Ectodermal cell (in vitro differentiated cells): ENCODE measurements around the gene ZFAND5.

Experiments used
- H3K27ac ChIP-seq: 2 replicates; pipeline ENCODE4 v1.7.0; 2013; ENCODE audit warnings: mild to moderate bottlenecking, low read depth, low read length; ENCODE audit not compliant: insufficient read depth, poor library complexity, severe bottlenecking
- H3K27me3 ChIP-seq: 2 replicates; pipeline ENCODE4 v1.7.0; 2013; ENCODE audit warnings: mild to moderate bottlenecking, low read length; ENCODE audit not compliant: insufficient read depth, control insufficient read depth, poor library complexity, severe bottlenecking
- H3K36me3 ChIP-seq: one replicate; pipeline ENCODE4 v1.7.0; 2013; ENCODE audit warnings: low read length; ENCODE audit not compliant: control insufficient read depth, insufficient read depth
- H3K4me1 ChIP-seq: one replicate; pipeline ENCODE4 v1.7.0; 2013; ENCODE audit warnings: low read length; ENCODE audit not compliant: control insufficient read depth, insufficient read depth
- H3K4me3 ChIP-seq: 2 replicates; pipeline ENCODE4 v1.7.0; 2013; ENCODE audit warnings: low read depth, low read length, control low read depth; ENCODE audit not compliant: insufficient read depth
- H3K9me3 ChIP-seq: 2 replicates; pipeline ENCODE4 v1.7.0; 2013; ENCODE audit warnings: mild to moderate bottlenecking, low read length, moderate library complexity; ENCODE audit not compliant: control insufficient read depth
- WGBS, 2 experiments: methylation state at CpG; one replicate each; pipeline ENCODE4 v1.1.7; 2013; ENCODE audit warnings: missing lambda C conversion rate in 2 of 2; 5-methylcytosine and 5-hydroxymethylcytosine counted together

Gene ZFAND5

GRCh38 chr9:72309364-72310133 is 55.5 kb downstream of the ZFAND5 start:
- Histone ChIP-seq H3K27me3 (no peaks in the 10 kb centered on the region), H3K4me3 (no peak overlapping the region), H3K9me3 (no peaks in the 10 kb centered on the region), H3K27ac (no peak overlapping the region), H3K4me1 (peaks cover 8% of the 10 kb centered on the region), H3K36me3 (no peaks in the 10 kb centered on the region)
- WGBS, 2 experiments = 91 to 93% methylated on average over 2 of the region's 4 CpGs

- WGBS, 2 experiments = 76 to 79% methylated on average over 1 of the region's 1 CpG
- Histone ChIP-seq H3K4me1 (peaks cover 6% of the 10 kb centered on the region), H3K4me3 (no peak overlapping the region), H3K36me3 (no peaks in the 10 kb centered on the region), H3K9me3 (no peaks in the 10 kb centered on the region), H3K27me3 (no peaks in the 10 kb centered on the region), H3K27ac (no peak overlapping the region)
Measured at GRCh38 chr9:72306761-72307160, 58.2 kb downstream of the ZFAND5 start.

DNA sequence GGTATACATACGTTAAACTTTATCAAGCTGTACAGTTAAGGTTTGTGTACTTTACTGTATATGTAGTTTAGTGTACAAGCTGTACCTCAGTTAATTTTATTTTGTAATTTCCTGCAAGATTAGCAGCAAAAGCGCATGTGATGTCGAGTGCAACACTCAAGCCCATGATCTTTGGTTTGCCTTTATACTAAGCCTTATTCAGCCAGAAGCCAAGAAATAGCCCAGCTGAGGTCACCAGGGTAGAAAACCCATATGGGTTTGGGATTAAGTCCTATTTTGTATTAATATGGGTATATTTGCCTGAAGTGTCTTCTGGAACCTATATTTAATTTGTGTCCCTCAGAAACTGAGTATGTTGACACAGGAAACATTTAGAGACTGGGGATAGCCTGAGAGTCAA is 59.3 kb downstream of the ZFAND5 start:
- WGBS, 2 experiments = 97 to 98% methylated on average over 3 of the region's 3 CpGs

GRCh38 chr9:72305102-72305546 is 59.9 kb downstream of the ZFAND5 start:
- Histone ChIP-seq H3K9me3 (no peaks in the 10 kb centered on the region), H3K36me3 (no peaks in the 10 kb centered on the region), H3K4me1 (peaks cover 6% of the 10 kb centered on the region), H3K27me3 (no peaks in the 10 kb centered on the region), H3K4me3 (no peak overlapping the region), H3K27ac (no peak overlapping the region)
- WGBS, 2 experiments = 66 to 71% methylated on average over 8 of the region's 8 CpGs

More for the DNA sequence above, 59.3 kb downstream of the ZFAND5 start:
- H3K4me1 ChIP-seq = peaks cover 6% of the 10 kb centered on the region
- H3K9me3 ChIP-seq = no peaks in the 10 kb centered on the region
- no peaks in the 10 kb centered on the region for H3K27me3 ChIP-seq
- H3K4me3 ChIP-seq = no peak overlapping the region
- H3K27ac ChIP-seq = no peak overlapping the region
- no peaks in the 10 kb centered on the region for H3K36me3 ChIP-seq

DNA sequence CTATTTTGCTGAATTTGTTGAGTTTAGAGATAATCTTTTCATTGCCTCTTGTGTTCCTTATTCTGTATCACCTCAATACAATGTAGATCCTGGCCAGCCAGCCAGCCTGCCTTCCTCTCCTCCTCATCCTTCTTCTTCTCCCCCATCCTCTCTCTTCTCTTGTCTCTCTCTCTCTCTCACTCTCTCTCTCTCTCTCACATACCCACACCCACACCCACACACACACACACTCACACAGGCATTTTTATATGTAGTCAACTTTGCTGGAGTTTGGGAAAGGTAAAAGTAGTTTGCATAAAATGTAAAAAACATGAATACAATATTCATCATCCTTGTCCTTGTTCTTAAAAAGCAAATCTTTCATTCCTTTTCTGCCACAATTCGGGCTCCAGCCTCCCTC is 60.5 kb downstream of the ZFAND5 start:
- no peak overlapping the region for H3K27ac ChIP-seq
- no peak overlapping the region for H3K4me3 ChIP-seq
- H3K27me3 ChIP-seq = no peaks in the 10 kb centered on the region
- peaks cover 6% of the 10 kb centered on the region for H3K4me1 ChIP-seq
- H3K36me3 ChIP-seq = no peaks in the 10 kb centered on the region
- no peaks in the 10 kb centered on the region for H3K9me3 ChIP-seq
- 85 to 90% methylated on average over 1 of the region's 1 CpG for WGBS, 2 experiments
